OCI-LY1 (cell line): ENCODE data around the gene UBR2.

Experiments
- EZH2 ChIP-seq: fragments of 200-600 bp; sonication (generic), shearing (Covaris generic); IDR thresholded peaks from 2 replicates; pipeline ENCODE4 v1.8.0; 2017; ENCODE audit warnings: borderline replicate concordance, mixed run types, mild to moderate bottlenecking, antibody characterized with exemption, low read length, moderate library complexity, mixed read lengths
- TF ChIP-seq, protein P1 (sequence below): fragments of 200-600 bp; sonication (generic), shearing (Covaris generic); IDR thresholded peaks from 2 replicates; pipeline ENCODE4 v1.5.1; 2017; ENCODE audit warnings: mild to moderate bottlenecking, antibody characterized with exemption, low read length, moderate library complexity, mixed read lengths

DNA sequence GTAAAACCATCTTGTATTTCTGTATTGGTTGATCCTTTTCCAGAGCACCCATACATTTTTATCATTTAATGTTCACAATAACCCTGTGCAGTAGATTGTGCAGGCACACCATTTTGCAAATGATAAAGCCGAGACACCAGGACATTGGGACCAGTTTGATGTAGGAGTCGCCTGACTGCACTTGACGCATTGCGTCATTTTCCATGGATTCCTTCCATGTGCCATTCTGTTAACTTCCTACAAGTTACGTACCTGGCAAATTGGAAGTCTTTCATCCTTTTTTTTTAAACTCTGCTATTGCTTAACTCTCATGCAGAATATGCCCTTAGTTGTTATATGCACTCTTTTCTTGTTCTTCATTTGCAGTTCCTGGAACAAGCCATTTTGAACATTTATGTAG, 115.5 kb downstream of the UBR2 start:
- TF ChIP-seq, protein P1, sequence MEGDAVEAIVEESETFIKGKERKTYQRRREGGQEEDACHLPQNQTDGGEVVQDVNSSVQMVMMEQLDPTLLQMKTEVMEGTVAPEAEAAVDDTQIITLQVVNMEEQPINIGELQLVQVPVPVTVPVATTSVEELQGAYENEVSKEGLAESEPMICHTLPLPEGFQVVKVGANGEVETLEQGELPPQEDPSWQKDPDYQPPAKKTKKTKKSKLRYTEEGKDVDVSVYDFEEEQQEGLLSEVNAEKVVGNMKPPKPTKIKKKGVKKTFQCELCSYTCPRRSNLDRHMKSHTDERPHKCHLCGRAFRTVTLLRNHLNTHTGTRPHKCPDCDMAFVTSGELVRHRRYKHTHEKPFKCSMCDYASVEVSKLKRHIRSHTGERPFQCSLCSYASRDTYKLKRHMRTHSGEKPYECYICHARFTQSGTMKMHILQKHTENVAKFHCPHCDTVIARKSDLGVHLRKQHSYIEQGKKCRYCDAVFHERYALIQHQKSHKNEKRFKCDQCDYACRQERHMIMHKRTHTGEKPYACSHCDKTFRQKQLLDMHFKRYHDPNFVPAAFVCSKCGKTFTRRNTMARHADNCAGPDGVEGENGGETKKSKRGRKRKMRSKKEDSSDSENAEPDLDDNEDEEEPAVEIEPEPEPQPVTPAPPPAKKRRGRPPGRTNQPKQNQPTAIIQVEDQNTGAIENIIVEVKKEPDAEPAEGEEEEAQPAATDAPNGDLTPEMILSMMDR: no peak
- no peak for TF ChIP-seq EZH2
